GM23338 (cell line): ENCODE measurements around the gene PRPSAP2. TPM values are rescaled to one million over a fixed set of nuclear protein-coding genes. Genes with fewer than 3 reads are reported as not detected.

Experiments
- ATAC-seq: fragments of 200-7000 bp; cut with Tn5 transposase; 3 replicates; pipeline ENCODE4 v1.9.1; 2020
- DNase-seq: peaks from one replicate; pipeline ENCODE4 v3.0.0-alpha.2; 2015; ENCODE audit warnings: low spot score
- H2AFZ ChIP-seq: fragments of 200-600 bp; sonication (generic); 2 replicates; pipeline ENCODE4 v1.8.0; 2016; ENCODE audit warnings: antibody characterized with exemption, mild to moderate bottlenecking, moderate library complexity
- H3F3A ChIP-seq: fragments of 200-600 bp; sonication (generic); replicated peaks from 2 replicates; pipeline ENCODE4 v1.8.0; 2017; ENCODE audit warnings: antibody characterized with exemption, mixed run types, low read depth
- H3K27ac ChIP-seq: fragments of 200-600 bp; sonication (generic); 2 replicates; pipeline ENCODE4 v1.6.1; 2016; ENCODE audit warnings: low read depth
- H3K27me3 ChIP-seq: fragments of 200-600 bp; sonication (generic); 2 replicates; pipeline ENCODE4 v1.8.0; 2016; ENCODE audit warnings: mild to moderate bottlenecking, mixed run types, moderate library complexity; ENCODE audit not compliant: insufficient read depth
- H3K36me3 ChIP-seq: fragments of 200-600 bp; sonication (generic); 2 replicates; pipeline ENCODE4 v1.8.0; 2016; ENCODE audit warnings: mild to moderate bottlenecking; ENCODE audit not compliant: insufficient read depth
- H3K4me1 ChIP-seq: fragments of 200-600 bp; sonication (generic); 2 replicates; pipeline ENCODE4 v1.8.0; 2016; ENCODE audit warnings: mild to moderate bottlenecking, moderate library complexity; ENCODE audit not compliant: insufficient read depth
- H3K4me2 ChIP-seq: fragments of 200-600 bp; sonication (generic); 2 replicates; pipeline ENCODE4 v1.7.1; 2017; ENCODE audit warnings: mixed run types
- H3K4me3 ChIP-seq: fragments of 200-600 bp; sonication (generic); 2 replicates; pipeline ENCODE4 v1.6.1; 2016; ENCODE audit warnings: mixed run types
- H3K79me2 ChIP-seq: fragments of 200-600 bp; sonication (generic); replicated peaks from 2 replicates; pipeline ENCODE4 v1.8.0; 2017; ENCODE audit warnings: mild to moderate bottlenecking; ENCODE audit not compliant: insufficient read depth
- H3K9me2 ChIP-seq: fragments of 200-600 bp; sonication (generic); 2 replicates; pipeline ENCODE4 v1.8.0; 2017; ENCODE audit not compliant: insufficient read depth
- H4K20me1 ChIP-seq: fragments of 200-600 bp; sonication (generic); replicated peaks from 2 replicates; pipeline ENCODE4 v1.8.0; 2017; ENCODE audit warnings: mild to moderate bottlenecking; ENCODE audit not compliant: insufficient read depth
- H3K27ac Mint-ChIP-seq: 2 replicates; pipeline ENCODE4 v1.8.0; 2020; ENCODE audit warnings: inconsistent platforms, mild to moderate bottlenecking, moderate library complexity, mixed read lengths
- H3K27me3 Mint-ChIP-seq: 3 replicates; pipeline ENCODE4 v1.8.0; 2022; ENCODE audit warnings: low read depth, mild to moderate bottlenecking, moderate library complexity, mixed read lengths, inconsistent platforms; ENCODE audit not compliant: insufficient read depth, poor library complexity
- H3K36me3 Mint-ChIP-seq: 3 replicates; pipeline ENCODE4 v1.8.0; 2021; ENCODE audit warnings: low read depth, mild to moderate bottlenecking, inconsistent platforms, moderate library complexity, mixed read lengths
- H3K4me1 Mint-ChIP-seq: 3 replicates; pipeline ENCODE4 v1.8.0; 2020; ENCODE audit warnings: mild to moderate bottlenecking, inconsistent platforms, mixed read lengths
- H3K4me3 Mint-ChIP-seq: 3 replicates; pipeline ENCODE4 v1.8.0; 2021; ENCODE audit warnings: moderate library complexity, mild to moderate bottlenecking, inconsistent platforms, mixed read lengths
- H3K9me3 Mint-ChIP-seq: 3 replicates; pipeline ENCODE4 v1.8.0; 2020; ENCODE audit warnings: moderate library complexity, mild to moderate bottlenecking, inconsistent platforms, mixed read lengths
- CTCF ChIP-seq, 2 experiments: fragments of 200-600 bp in 1 of 2; sonication (generic) in 1 of 2; conservative IDR thresholded peaks; 2 replicates each; pipeline versions ENCODE4 v1.5.1 to v1.6.1; 2016 to 2017; ENCODE audit warnings: antibody characterized with exemption in 2 of 2, low read depth in 2 of 2, mild to moderate bottlenecking in 2 of 2, moderate library complexity in 1 of 2
- ETS1 ChIP-seq: IDR thresholded peaks from 2 replicates; pipeline ENCODE4 v1.6.1; 2016; ENCODE audit warnings: antibody characterized with exemption
- EZH2phosphoT487 ChIP-seq: fragments of 200-600 bp; sonication (generic); IDR thresholded peaks from one replicate; pipeline ENCODE4 v1.8.1; 2018; ENCODE audit warnings: antibody characterized with exemption; ENCODE audit not compliant: unreplicated experiment
- JUNB ChIP-seq: IDR thresholded peaks from one replicate; pipeline ENCODE4 v1.6.1; 2016; ENCODE audit warnings: antibody characterized with exemption; ENCODE audit not compliant: unreplicated experiment
- NANOG ChIP-seq: IDR thresholded peaks from 2 replicates; pipeline ENCODE4 v1.6.1; 2016; ENCODE audit warnings: antibody characterized with exemption, borderline replicate concordance
- POLR2AphosphoS5 ChIP-seq: IDR thresholded peaks from 2 replicates; pipeline ENCODE4 v1.6.1; 2016; ENCODE audit warnings: antibody characterized with exemption, low read depth
- REST ChIP-seq: IDR thresholded peaks from one replicate; pipeline ENCODE4 v1.6.1; 2018; ENCODE audit warnings: antibody characterized with exemption; ENCODE audit not compliant: unreplicated experiment
- ZNF114 ChIP-seq: fragments of 250-450 bp; sonication (Bioruptor Pico); IDR thresholded peaks from 2 replicates; pipeline ENCODE4 v1.5.0; 2020; ENCODE audit warnings: mild to moderate bottlenecking, moderate library complexity
- ZNF331 ChIP-seq: fragments of 250-450 bp; sonication (Bioruptor Pico); IDR thresholded peaks from 2 replicates; pipeline ENCODE4 v1.5.0; 2020; ENCODE audit warnings: low read depth, mild to moderate bottlenecking, moderate library complexity
- polyA plus RNA-seq: library from polyadenylated mRNA; unstranded; fragments of >200 nt; fragmentation: Nextera tagmentation; extraction: Ambion mirVana; gene quantifications from 2 replicates; pipeline ENCODE4 v1.2.1, GENCODE V29; 2016
- total RNA-seq: library from RNA; depleted of rRNA; stranded (reverse); fragments of >200 nt; shearing (Covaris generic); gene quantifications from 2 replicates; pipeline ENCODE4 v1.2.3, GENCODE V29; 2014

Gene PRPSAP2
- total and polyA plus RNA-seq, 2 experiments from 2014 or later = 34.6 to 54.4 TPM

GRCh38 chr17:18928628-18929125, 70.7 kb downstream of the PRPSAP2 start:
- Histone ChIP-seq H3K4me1 (peaks cover 6% of the 10 kb centered on the region; the same call in 1 of the 2 replicates), H2AFZ (no peak overlapping the region), H3K9me2 (no peaks in the 10 kb centered on the region), H3K36me3 (peaks cover 5% of the 10 kb centered on the region; the same call in 1 of the 2 replicates), H3K27me3 (no peaks in the 10 kb centered on the region), H4K20me1 (peaks cover 4% of the 10 kb centered on the region), H3K4me2 (no peak overlapping the region), H3F3A (0 out of 2 replicates have a peak, but pooled peaks cover 3% of the 10 kb centered on the region), H3K79me2 (0 out of 2 replicates have a peak, but pooled peaks cover under 1% of the 10 kb centered on the region), H3K4me3 (no peak overlapping the region), H3K27ac (no peak overlapping the region)
- DNase-seq = peak; percentile 43
- Mint-ChIP-seq H3K27ac (no peak overlapping the region; the same call in 1 of the 2 replicates), H3K4me1 (peaks cover 5% of the 10 kb centered on the region; the same call in 2 of the 3 replicates), H3K4me3 (no peak overlapping the region), H3K36me3 (peaks cover 46% of the 10 kb centered on the region), H3K9me3 (no peaks in the 10 kb centered on the region), H3K27me3 (no peaks in the 10 kb centered on the region)
- no peak for ATAC-seq
- TF ChIP-seq ETS1 = no peak
- TF ChIP-seq REST = no peak
- TF ChIP-seq NANOG = no peak
- peak; percentile 32 to 54; a peak in 3 of 4 replicates for TF ChIP-seq CTCF (conservative IDR thresholded peaks at IDR 0.05; ENCODE audit: low read depth in 2 of 2)
- no peak for TF ChIP-seq ZNF331 (CRISPR knock-in tag)

GRCh38 chr17:18932360-18933055, 74.6 kb downstream of the PRPSAP2 start:
- no peaks in the 10 kb centered on the region for H3K4me1 Mint-ChIP-seq
- no peak overlapping the region for H2AFZ ChIP-seq
- no peak overlapping the region for H3K27ac ChIP-seq
- H3K79me2 ChIP-seq = no peaks in the 10 kb centered on the region
- no peak overlapping the region for H3K4me2 ChIP-seq
- H3K27me3 Mint-ChIP-seq = no peaks in the 10 kb centered on the region
- H3K36me3 Mint-ChIP-seq = peaks cover 27% of the 10 kb centered on the region
- DNase-seq (no peak), ATAC-seq (no peak)
- H3K27ac Mint-ChIP-seq = no peak overlapping the region
- peaks cover 5% of the 10 kb centered on the region; the same call in 1 of the 2 replicates for H3K36me3 ChIP-seq
- H4K20me1 ChIP-seq = no peaks in the 10 kb centered on the region
- no peak overlapping the region for H3K4me3 Mint-ChIP-seq
- 0 out of 2 replicates have a peak, but pooled peaks cover 3% of the 10 kb centered on the region for H3F3A ChIP-seq
- no peaks in the 10 kb centered on the region for H3K27me3 ChIP-seq
- H3K4me3 ChIP-seq = no peak overlapping the region
- no peaks in the 10 kb centered on the region for H3K9me3 Mint-ChIP-seq
- H3K9me2 ChIP-seq = no peaks in the 10 kb centered on the region
- no peaks in the 10 kb centered on the region for H3K4me1 ChIP-seq
- no peak for TF ChIP-seq JUNB
- TF ChIP-seq POLR2AphosphoS5 = no peak
- no peak for TF ChIP-seq CTCF (conservative IDR thresholded peaks at IDR 0.05; ENCODE audit: low read depth in 2 of 2)
- no peak for TF ChIP-seq REST
- no peak for TF ChIP-seq ZNF114
- no peak for TF ChIP-seq EZH2phosphoT487
- no peak for TF ChIP-seq NANOG
- no peak for TF ChIP-seq ZNF331 (CRISPR knock-in tag)
